ENCODE measurements around the gene RIPK4.
"Not testable (repeated sequence)": the region's sequence is repeated elsewhere in the genome, so short reads cannot be mapped to it uniquely, and the experiment has no call there.

Gene RIPK4

DNA sequence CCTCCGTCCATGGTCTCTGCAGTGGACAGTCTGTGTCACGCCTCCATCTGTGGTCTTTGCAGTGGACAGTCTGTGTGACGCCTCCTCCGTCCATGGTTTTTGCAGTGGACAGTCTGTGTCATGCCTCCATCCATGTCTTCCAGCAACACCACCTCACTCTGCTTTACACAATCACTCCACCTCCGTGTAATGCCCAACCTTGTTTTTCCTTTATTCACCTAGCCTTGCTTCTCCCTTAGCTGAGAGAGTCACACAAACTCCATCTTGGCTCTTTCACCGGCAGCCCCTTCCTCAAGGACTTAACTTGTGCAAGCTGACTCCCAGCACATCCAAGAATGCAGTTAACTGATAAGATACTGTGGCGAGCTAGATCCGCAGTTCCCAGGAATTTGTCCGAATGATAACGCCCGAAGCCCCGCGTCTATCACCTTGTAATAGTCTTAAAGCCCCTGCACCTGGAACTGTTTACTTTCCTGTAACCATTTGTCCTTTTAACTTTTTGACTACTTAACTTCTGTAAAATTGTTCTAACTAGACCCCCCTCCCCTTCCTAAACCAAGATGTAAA, 52.5 kb downstream of the RIPK4 start:
- DNase-seq (ENCODE audit: low spot score): not testable (repeated sequence)

DNA sequence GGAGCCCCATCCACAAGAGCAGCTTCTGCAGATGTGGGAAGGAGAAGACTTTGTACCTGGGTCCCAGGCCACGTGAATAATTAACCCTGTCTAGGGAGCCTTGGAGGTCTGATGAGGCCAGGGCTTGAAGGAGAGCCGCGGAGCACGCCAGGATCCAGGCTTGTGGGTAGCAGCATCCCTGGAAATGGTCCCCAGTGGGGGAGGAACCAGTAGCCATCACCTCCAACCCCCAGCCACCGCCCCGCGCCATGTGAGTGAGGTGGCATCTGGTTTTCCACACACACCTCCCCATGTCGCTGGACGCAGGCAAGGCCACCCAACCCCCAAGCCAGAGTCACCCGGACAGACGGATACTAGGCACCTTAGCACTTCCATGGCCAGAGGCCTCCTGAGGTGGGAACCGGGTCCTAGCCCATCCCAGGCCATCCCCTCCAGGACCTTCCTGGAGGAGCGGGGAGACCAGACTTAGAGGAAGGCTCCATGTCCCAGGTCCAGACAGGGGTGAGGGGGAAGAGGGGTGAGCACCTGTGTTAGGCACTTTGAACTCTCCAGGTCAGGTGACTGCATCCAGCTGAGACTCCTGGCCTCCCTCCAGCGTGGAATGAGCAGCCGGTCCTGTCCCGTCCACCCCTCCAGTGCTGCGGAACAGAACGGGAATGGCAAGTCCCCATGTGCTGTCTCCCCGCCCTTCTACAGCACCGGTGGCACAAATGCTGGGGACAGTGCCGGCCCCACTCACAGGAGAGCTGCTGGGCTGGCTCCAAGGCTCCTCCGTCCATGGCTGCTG, 53.2 kb downstream of the RIPK4 start:
- no peak for DNase-seq (ENCODE audit: low spot score)

DNA sequence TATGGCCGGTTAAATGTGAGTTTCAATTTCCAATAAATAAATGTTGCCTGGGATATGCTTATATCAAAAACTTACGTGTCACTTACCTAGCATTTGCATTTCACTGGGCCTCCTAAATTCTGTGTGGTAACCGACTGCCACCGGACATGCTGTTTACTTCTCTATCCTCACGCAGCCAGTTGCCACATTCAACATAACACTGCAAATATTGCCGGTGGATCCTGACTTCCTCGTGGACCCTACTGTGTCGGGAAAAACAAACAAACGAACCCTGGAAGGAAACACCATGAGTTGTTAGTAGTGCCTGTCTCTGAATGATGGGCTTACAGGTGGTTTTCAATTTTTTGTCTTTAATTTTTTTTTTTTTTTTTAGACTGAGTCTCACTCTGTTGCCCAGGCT, 54.1 kb downstream of the RIPK4 start:
- no peak for DNase-seq (ENCODE audit: low spot score)

DNA sequence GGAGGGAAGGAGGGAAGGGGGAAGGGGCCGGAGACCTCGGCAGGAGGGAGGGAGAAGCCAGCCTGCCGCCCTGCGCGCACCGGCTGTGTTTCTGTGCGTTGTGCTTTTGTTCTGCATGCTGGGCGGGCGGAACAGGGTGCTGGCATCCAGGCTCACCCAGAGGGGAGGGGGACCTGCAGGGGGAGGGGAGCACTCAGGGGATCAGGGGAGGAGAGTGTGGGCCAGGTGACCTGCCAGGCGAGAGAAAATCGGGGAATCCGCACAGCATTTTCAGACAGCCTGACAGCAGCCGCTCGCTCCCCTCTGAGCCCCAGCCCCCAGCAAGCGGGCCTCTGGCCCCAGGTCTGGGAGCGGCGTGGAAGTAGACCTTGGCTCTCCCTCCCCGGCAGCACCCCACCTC, 54.7 kb downstream of the RIPK4 start:
- no peak for DNase-seq (ENCODE audit: low spot score)

DNA sequence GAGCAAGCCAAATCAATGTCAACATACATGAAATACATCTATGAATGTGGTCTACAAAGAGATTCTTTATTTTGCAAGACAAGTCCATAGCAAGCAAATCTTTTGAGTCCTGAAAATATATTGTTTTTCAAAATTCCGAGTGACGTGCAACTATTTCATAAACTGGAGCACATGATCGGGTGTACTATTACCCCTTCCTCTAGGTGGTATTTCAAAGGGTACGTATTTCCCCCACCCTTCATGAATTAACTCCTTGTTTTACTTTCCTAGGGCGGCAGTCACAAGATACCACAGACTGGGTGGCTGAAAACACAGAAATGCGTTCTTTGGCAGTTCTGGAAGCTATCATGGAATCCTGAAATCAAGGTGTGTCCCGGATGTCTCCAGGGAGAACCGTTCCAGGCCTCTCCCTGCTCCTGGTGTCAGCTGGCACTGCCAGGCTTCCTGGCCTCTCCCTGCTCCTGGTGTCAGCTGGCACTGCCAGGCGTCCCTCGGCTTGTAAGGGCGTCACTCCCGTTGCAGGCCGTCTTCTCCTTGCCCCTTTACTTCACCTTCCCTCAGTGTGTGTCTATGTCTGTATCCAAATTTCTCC, 55.3 kb downstream of the RIPK4 start:
- DNase-seq (ENCODE audit: low spot score): no peak

DNA sequence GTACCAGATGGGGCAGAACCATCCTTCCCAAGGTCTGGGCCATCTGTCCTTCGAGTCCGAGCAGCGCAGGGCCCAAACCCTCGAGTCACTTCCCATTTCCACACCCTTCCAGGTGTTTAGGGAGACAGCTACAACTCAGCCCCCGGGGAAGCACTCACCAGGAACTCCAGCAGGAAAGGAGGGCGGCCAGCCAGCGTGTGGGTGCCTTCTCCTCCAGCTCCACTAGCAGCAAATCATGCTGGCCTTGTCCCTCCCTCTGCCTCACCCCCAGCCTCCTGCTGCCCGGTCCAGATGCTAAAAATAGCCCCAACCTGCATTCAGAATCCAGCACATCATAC, 56.1 kb downstream of the RIPK4 start:
- DNase-seq (ENCODE audit: low spot score): no peak

DNA sequence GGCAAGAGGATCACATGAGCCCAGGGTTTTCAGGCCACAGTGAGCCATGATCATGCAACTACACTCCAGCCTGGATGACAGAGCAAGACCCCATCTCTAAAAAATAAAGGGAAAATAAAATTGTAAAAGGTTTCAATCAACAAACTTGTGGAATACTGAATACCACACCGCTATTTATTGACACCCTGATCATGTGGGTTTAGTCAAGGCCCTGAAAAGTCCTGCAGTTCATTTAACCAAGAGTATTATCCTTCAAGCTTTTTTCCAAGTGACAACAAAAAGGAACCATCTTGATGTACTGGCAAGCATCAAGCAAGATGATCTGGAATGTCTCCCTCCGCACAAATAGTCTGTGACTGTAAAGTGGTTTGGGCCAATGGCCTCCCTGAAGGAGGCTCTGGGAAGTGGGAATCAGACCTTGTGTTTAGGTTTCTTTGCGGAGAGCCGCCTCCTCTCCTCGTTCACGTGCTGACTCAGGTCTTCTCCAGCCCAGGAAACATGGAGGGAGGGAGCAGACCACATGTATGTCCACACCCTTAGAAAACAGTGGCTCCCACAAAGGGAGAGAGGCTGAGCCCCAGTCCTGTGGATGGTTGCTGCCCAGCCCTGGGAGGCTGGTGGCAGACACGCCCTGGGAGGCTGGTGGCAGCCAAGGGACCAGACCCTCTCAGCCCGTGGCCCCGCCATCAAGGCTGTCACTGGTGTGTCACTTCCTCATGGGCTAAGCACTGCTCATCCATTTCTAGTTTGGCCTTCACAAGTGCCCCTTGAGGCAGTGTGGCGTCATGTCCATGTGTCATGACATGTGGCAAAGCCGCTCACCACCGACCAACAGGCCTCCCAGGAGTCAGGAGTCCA, 56.7 kb downstream of the RIPK4 start:
- no peak for DNase-seq (ENCODE audit: low spot score)

DNA sequence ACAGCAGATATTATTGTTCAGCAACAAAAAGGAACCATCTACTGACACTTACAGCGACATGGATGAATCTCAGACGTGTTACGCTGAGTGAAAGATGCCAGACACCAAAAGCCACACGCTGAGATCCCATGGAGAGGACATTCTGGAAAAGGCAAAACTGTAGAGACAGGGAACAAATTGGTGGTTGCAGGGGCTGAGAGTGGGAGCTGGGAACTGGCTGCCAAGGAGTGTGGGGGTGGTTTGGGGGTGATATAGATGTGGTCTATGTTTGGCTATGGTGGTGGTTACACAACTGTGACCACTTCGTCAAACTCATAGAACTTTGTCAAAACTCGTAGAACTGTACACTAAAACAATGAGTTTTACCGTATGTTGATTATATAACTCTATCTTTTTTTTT, 57.7 kb downstream of the RIPK4 start:
- DNase-seq (ENCODE audit: low spot score): no peak

DNA sequence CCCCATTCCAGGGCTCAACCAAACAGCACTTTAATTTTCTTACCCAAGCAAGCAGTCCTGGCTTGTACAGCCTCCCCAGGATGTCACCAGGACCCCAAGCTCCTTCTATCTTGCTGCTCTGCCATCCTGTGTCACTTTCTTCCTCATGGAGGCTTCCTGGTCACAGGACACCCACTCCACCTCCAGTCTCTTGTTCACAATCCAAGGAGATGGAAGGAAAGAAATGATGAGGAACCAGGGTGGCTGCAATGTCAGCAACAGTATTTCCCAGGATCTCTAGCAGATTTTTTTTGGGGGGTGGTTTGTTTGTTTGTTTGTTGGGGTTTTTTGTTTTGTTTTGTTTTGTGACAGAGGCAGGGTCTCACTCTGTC, 58.9 kb downstream of the RIPK4 start:
- no peak for DNase-seq (ENCODE audit: low spot score)

DNA sequence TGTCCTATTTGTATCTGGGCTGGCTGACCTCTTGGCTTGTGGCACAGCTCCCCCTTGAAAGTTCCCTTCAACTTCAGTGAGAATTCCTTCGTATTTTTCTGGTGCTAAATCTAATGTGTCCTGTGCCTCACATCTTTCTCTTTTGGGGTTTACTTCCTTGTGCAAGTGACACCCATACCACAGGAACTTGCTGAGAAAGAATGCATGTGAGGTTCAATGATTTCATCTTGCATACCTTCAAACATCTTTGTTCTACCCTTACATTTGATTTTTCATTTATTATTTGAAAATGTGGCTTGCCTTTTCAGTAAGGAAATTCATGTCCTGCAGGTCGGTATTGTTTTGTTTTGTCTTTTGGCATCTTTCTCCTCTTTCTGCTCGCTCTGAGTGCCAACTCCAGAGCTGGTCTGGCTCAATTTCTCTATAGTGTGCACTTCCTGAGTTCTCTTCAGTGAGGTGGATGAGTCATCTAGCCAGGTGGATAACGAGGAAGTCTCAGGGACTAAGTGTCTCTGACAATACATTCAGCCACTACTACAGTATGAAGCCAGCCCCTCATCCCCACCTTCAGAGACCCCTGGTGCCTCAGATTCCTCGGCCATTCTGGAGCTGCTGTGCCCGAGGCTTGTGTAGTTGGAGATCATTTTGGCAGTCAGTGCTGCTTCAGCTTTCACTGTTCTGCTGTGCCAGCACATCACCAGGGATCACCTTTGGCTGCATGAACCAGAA, 59.5 kb downstream of the RIPK4 start:
- DNase-seq (ENCODE audit: low spot score): no peak

DNA sequence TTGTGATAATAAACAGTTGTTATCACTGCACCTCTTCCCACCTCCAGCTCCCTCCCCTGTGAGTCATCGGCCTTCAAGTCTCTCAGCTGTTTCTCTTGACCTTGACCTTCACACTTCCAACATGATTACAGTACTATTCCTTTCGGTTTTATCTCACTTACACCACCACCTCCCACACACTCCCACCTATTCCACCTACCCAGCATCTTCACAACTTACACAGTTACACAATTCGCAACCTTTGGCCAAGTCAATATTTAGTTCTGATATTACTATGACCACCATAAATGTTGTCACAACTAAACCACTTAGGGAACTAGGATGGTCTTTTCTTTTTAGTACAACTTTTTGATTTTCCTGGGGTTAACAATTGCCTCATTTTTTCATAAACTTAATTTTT, 60.2 kb downstream of the RIPK4 start:
- DNase-seq (ENCODE audit: low spot score): no peak

DNA sequence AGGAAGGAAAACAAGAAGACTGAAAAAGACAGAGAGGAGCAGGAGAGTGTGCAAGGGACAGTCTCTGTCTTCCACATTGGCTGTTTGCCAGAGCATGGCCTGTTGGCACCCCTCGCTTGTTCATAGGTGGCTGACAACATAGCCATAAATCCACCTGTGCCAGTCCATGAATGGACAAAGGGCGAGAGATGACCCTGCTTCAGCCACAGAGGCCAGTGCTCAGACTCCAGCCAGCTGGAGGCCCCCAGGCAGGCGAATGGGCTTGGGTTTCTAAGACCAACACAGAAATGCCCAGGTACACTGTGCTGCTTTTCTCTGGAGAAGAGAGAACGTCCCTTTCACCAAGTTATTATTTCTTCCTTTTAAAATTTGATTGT, 60.6 kb downstream of the RIPK4 start:
- no peak for DNase-seq (ENCODE audit: low spot score)

DNA sequence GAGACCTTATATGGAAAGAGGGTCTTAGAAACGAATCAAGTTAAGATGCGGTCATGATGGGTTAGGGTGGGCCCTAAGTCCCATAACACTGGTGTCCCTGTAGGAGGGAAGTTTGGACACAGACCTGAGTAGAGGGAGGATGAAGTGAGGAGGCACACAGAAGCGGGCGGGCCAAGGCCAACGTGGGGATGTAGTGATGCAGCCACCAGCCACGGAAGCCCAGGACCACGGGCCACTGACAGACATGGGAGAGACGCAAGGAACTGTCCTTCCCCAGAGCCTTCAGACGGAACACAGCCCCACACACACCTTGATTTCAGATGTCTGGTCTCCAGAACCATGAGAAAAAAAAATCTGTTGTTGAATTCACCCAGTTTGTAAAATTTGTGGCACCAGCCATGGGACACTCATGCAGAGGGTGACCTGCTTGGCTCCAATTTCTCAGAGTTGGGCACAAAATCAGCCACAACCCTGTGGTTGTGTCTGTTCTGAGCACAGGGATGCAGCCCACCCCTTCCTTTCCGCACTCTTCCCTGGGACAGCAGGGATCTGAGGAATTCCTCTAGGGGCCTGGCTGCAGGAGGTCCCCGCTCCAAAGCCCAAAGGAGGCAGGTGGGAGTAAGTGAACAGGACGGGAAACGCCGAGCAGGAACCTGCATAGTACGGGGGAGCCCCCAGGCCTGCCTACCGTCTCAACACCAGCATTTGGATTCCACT, 61.1 kb downstream of the RIPK4 start:
- no peak for DNase-seq (ENCODE audit: low spot score)

DNA sequence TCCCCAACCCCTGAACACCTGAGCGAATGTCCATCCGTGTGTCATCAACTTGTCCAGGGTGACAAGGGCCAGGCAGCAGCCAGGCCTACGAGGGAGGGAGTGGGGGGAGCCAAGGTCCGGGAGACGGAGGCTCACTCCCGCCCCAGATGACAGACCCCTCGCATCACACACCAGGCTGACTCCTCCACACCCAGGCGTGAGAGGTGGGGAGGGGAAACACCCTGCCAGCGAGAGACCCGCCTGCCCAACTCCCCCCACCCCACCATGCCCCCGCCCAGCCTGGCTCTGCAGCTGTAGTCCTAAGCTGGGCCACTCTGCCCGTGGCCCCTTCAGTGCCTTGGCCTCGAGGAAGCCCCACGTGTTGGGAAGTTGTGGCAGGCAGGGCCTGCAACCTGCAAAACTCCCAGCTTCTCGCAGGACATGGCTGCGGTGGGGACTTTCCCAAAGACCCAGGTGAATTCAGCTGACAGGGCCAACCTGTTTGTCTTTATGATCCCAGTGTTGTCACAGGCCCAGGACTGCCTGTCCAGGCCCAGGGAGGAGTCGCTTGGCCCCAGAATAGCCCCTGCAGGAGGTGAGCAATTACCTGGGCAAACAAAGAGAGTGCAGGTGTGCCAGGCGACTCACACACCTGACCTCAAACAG, 62.9 kb downstream of the RIPK4 start:
- DNase-seq (ENCODE audit: low spot score): no peak

DNA sequence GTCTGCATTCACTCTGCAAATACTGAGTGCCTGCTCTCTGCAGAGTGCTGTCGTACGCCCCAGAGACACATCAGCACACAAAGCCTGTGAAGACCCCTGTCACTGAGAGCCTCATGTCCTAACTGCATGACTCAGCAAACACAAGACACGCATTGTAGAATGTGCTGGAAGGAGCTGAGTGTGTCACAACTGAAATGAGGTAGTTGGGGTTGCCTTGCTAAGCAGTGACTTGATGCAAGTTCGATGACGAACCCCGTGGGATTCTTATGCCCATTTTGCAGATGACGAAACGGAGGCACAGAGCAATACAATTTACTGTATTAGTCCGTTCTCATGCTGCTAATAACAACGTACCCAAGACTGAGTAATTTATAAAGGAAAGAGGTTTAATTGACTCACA, 65.1 kb downstream of the RIPK4 start:
- no peak for DNase-seq (ENCODE audit: low spot score)

DNA sequence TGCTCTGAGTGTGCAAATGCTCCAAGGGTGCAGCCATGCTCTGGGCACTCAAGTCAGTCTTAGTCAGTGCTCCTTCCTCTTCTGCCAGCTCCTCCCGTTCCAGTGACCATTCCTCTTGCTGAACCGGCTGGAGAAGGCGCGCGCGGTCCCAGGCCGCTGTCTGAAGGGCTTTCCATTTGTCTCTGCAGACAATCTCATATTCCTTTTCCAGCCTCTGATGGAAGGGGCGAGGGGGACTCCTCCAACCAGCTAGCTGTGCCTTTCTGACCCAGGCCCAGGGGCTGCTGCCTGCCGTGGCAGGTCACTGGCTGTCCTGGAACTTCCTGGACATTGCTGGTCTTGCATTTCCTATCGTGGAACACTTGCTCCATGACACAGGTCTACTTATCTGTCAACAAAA, 67.5 kb downstream of the RIPK4 start:
- DNase-seq (ENCODE audit: low spot score): no peak

DNA sequence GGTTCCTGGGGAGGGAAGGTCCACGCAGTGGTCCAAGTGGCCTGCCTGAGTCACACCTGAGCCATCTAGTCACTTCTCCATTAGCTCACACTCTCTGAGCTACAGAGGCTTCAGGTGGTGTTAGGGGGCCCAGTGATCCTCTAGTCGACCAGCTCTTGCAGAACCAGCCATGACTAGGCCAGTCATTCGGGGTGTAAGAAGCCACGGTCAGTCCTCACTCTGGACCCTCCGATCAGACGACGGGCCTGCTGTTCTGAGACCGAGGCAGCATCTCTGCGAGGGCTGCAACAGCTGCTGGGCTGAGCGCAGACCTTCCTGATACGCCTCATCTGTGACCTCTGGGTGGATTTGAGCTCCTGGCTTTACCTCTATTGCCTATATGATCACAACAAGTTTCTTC, 68.8 kb downstream of the RIPK4 start:
- DNase-seq (ENCODE audit: low spot score): no peak

DNA sequence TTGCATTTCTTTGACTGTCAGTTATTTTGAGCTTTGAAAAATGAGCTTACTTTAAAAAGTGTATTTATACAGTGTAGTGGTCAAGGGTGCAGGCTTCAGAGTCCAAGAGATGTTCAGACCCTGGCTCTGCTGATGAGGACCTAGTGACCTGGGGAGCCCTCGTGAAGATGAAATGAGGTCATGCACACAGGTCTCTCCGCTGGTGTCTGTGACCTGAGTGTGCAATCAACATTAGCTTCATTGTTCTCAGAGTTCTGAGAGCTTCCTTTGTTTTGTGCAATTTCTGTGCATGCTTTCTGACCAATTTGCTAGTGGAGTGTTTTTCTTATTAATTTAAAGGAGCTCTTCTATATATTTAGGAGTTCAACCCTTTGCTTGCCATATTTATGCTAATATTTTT, 71.3 kb downstream of the RIPK4 start:
- no peak for DNase-seq (ENCODE audit: low spot score)

DNA sequence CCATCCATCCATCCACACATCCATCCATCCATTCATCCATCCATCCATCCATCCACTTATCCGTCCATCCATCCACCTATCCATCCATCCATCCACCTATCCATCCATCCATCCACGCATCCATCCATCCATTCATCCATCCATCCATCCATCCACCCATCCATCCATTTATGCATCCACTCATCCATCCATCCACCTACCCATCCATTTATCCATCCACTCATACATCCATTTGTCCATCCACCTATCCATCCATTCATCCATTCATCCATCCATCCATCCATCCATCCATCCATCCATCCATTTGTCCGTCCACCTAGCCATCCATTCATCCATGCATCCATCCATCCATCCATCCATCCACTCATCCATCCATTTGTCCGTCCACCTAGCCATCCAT, 72.8 kb downstream of the RIPK4 start:
- not testable (repeated sequence) for DNase-seq (ENCODE audit: low spot score)

DNA sequence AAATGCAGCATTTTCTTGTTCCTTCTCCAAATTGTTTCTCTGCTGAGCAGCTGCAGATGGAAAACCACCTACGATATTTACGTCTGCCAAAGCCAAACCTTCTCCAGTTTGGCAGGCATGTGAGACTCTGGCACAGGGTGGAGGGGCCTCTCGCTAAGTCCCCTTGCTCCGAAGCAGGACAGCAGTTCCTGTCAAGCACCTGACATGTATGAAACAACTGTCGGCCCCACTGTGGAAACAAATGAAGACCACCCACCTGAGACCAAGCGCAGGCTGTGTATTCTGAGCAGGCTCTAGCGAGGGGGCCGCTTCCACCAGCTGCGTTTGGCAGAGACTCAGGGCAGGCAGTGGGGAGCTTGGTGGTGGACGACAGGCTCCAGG, 74.7 kb downstream of the RIPK4 start:
- DNase-seq (ENCODE audit: low spot score): no peak
